ENCODE measurements around the gene RGS5. TPM values are rescaled to one million over a fixed set of nuclear protein-coding genes. Genes with fewer than 3 reads are reported as not detected.

The RGS5 gene, protein sequence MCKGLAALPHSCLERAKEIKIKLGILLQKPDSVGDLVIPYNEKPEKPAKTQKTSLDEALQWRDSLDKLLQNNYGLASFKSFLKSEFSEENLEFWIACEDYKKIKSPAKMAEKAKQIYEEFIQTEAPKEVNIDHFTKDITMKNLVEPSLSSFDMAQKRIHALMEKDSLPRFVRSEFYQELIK
- total RNA-seq, result 164 TPM

DNA sequence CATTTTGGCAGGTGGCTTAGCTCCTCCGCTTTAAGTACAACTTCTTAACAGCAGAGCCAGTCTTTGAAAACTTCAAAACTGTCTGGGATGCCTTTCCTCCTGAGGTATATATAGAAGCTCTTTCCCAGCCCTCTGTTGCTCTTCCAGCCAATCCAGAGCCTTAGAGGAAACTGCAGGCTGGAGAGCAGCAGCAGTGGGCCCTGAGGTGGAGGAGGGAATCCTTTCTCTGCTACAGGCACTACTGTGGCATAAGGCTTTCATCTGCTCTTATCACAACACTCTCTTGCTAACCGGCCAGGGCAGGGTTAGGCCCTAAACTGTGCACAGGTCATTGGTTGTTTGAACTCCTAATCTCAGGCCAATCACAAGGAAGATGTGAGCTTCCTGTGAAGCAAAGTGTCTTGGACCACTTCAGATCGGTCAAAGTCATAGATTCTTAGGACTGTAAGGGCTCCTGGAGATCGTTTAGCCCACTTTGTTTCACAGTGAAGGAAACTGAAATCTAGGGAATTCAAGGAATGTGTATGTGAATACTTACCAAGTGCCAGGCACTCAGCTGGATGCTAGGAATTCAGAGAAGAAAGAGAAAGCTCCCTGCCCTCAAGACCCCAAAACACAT is at the start of gene RGS5:
Gene RGS5, minus strand, starts transcription at position 84 of the 619 bp plus-strand sequence. Its CDS starts 81 bp downstream, at position 3.

Other genes starting within 250 kb of the RGS5 start
- gene RGS4, start 133.6 kb downstream of the RGS5 start, total RNA-seq, result 24.2 TPM
- 14.2 TPM for gene NUF2, start 119.0 kb upstream of the RGS5 start, total RNA-seq

Data from camera-type eye (tissue), 1 donor.